ENCODE data around the gene GJA1. TPM values are rescaled to one million over a fixed set of nuclear protein-coding genes. Genes with fewer than 3 reads are reported as not detected.

GJA1 gene
- total RNA-seq, 1 experiment from 2014 or later = 15.2 TPM

DNA sequence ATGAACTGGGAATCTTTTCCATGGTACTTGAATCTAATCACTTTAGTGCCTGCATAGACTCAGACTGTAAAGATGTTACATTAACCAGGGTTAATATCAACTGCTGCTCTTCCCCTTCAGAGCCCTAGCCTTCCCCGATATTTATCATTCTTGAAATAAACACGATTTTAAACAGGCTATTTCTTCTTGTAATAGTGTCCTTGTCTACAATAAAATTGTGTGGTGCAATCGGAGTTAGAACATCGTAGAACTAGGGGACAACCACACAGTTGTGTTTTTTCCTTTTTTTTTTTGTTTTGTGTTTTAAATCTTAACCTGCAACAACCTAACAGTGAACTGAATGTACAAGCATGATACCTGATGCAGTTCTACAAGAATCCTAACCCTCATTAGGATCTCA is 4.5 kb downstream of the GJA1 start:
- TF ChIP-seq CTCF (conservative IDR thresholded peaks at IDR 0.05; ENCODE audit: low read depth, low read length) (no peak), EZH2phosphoT487 (IDR thresholded peaks at IDR 0.05; ENCODE audit: borderline replicate concordance, low read length) (no peak), EZH2 (IDR thresholded peaks at IDR 0.05; ENCODE audit: low read length, unreplicated experiment) (no peak)
- H3K4me2 ChIP-seq (ENCODE audit: low read length) = no peak overlapping the region
- H3K4me1 ChIP-seq (ENCODE audit: insufficient read depth, low read length) = no peaks in the 10 kb centered on the region
- H2AFZ ChIP-seq (ENCODE audit: low read length) = no peak overlapping the region
- no peaks in the 10 kb centered on the region for H3K9me2 ChIP-seq (replicated peaks; ENCODE audit: low read length)
- ChIA-PET CTCF (no interaction called here), POLR2A (ENCODE audit: unreplicated experiment) (no interaction called here)
- ATAC-seq (no peak), DNase-seq (no peak)
- intact Hi-C loops (cut with micrococcal nuclease) = loop anchor here (5.0 to 10.0 kb wide), 5 partner anchors 42 to 745 kb away; no protein-coding TSS in a partner anchor
- H3K9ac ChIP-seq (ENCODE audit: low read length) = no peak overlapping the region
- no peak overlapping the region for H3K4me3 ChIP-seq (ENCODE audit: low read length)
- H3K27ac ChIP-seq (ENCODE audit: low read length) = no peak overlapping the region
- H3F3A ChIP-seq (ENCODE audit: low read length, unreplicated experiment) = no peaks in the 10 kb centered on the region
- BruUV-seq (replicated peaks) = no TSS peak
- H3K36me3 ChIP-seq (ENCODE audit: low read depth, low read length) = no peaks in the 10 kb centered on the region
- H3K9me3 ChIP-seq (ENCODE audit: low read length) = no peaks in the 10 kb centered on the region
- peaks cover 26% of the 10 kb centered on the region for H3K27me3 ChIP-seq (ENCODE audit: low read length)
- H3K79me2 ChIP-seq (ENCODE audit: low read length) = peaks cover 65% of the 10 kb centered on the region
- H4K20me1 ChIP-seq (ENCODE audit: low read length) = no peaks in the 10 kb centered on the region

DNA sequence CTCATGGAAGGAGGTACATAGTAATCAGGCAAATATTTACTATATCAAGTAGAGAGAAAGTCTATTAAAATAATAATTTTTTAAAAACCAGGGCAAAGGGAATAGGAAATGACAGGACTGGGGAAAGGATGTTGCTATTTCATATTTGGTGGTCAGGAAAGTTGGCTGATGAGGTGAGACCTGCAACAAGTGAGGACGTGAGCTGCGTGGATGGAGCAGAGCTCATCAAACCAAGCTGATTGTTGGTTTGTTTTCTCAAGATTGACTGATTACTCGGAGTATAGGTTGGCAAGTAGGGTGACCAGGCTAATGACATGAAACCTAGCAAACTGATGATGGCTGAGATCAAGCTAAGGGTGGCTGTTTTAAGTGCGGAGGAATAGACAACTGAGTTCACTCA is 6.0 kb downstream of the GJA1 start:
- no TSS peak for BruUV-seq (replicated peaks)
- Histone ChIP-seq H3K36me3 (ENCODE audit: low read depth, low read length) (no peaks in the 10 kb centered on the region), H3K4me1 (ENCODE audit: insufficient read depth, low read length) (no peaks in the 10 kb centered on the region), H2AFZ (ENCODE audit: low read length) (no peak overlapping the region), H3K79me2 (ENCODE audit: low read length) (peaks cover 62% of the 10 kb centered on the region), H3K4me2 (ENCODE audit: low read length) (no peak overlapping the region), H3K9ac (ENCODE audit: low read length) (no peak overlapping the region), H3F3A (ENCODE audit: low read length, unreplicated experiment) (no peaks in the 10 kb centered on the region), H4K20me1 (ENCODE audit: low read length) (no peaks in the 10 kb centered on the region), H3K9me3 (ENCODE audit: low read length) (no peaks in the 10 kb centered on the region), H3K27me3 (ENCODE audit: low read length) (peaks cover 19% of the 10 kb centered on the region), H3K4me3 (ENCODE audit: low read length) (no peak overlapping the region), H3K9me2 (replicated peaks; ENCODE audit: low read length) (no peaks in the 10 kb centered on the region), H3K27ac (ENCODE audit: low read length) (no peak overlapping the region)
- ChIA-PET POLR2A (ENCODE audit: unreplicated experiment) (no interaction called here), CTCF (no interaction called here)
- TF ChIP-seq EZH2phosphoT487 (IDR thresholded peaks at IDR 0.05; ENCODE audit: borderline replicate concordance, low read length) = no peak
- TF ChIP-seq EZH2 (IDR thresholded peaks at IDR 0.05; ENCODE audit: low read length, unreplicated experiment) = no peak
- no peak for TF ChIP-seq CTCF (conservative IDR thresholded peaks at IDR 0.05; ENCODE audit: low read depth, low read length)
- intact Hi-C loops (cut with micrococcal nuclease) = no loop called here
- DNase-seq (no peak), ATAC-seq (peak; percentile 10; the same call in 1 of the 2 replicates)

- no peaks in the 10 kb centered on the region for H3K36me3 ChIP-seq (ENCODE audit: low read depth, low read length)
- no peaks in the 10 kb centered on the region for H3K9me2 ChIP-seq (replicated peaks; ENCODE audit: low read length)
- intact Hi-C loops (cut with micrococcal nuclease) = no loop called here
- H2AFZ ChIP-seq (ENCODE audit: low read length) = no peak overlapping the region
- no peak for TF ChIP-seq EZH2 (IDR thresholded peaks at IDR 0.05; ENCODE audit: low read length, unreplicated experiment)
- TF ChIP-seq EZH2phosphoT487 (IDR thresholded peaks at IDR 0.05; ENCODE audit: borderline replicate concordance, low read length) = no peak
- TF ChIP-seq CTCF (conservative IDR thresholded peaks at IDR 0.05; ENCODE audit: low read depth, low read length) = no peak
- H3K9ac ChIP-seq (ENCODE audit: low read length) = no peak overlapping the region
- no TSS peak for BruUV-seq (replicated peaks)
- no peak overlapping the region for H3K4me2 ChIP-seq (ENCODE audit: low read length)
- H3K79me2 ChIP-seq (ENCODE audit: low read length) = peaks cover 51% of the 10 kb centered on the region
- H4K20me1 ChIP-seq (ENCODE audit: low read length) = no peaks in the 10 kb centered on the region
- ChIA-PET CTCF (no interaction called here), POLR2A (ENCODE audit: unreplicated experiment) (no interaction called here)
- H3K4me3 ChIP-seq (ENCODE audit: low read length) = no peak overlapping the region
- H3K27me3 ChIP-seq (ENCODE audit: low read length) = peaks cover 9% of the 10 kb centered on the region
- H3K9me3 ChIP-seq (ENCODE audit: low read length) = no peaks in the 10 kb centered on the region
- H3K4me1 ChIP-seq (ENCODE audit: insufficient read depth, low read length) = no peaks in the 10 kb centered on the region
- no peak overlapping the region for H3K27ac ChIP-seq (ENCODE audit: low read length)
- ATAC-seq = no peak
- H3F3A ChIP-seq (ENCODE audit: low read length, unreplicated experiment) = no peaks in the 10 kb centered on the region
- DNase-seq = no peak
These were observed 7.1 kb downstream of the GJA1 start for GRCh38 chr6:121442576-121442975.

All from PC-3 (cell line).